ENCODE data around the gene DCXR. TPM values are rescaled to one million over a fixed set of nuclear protein-coding genes. Genes with fewer than 3 reads are reported as not detected.

DCXR gene
- total RNA-seq, 1 donor from 2014 or later: 49.9 TPM

DNA sequence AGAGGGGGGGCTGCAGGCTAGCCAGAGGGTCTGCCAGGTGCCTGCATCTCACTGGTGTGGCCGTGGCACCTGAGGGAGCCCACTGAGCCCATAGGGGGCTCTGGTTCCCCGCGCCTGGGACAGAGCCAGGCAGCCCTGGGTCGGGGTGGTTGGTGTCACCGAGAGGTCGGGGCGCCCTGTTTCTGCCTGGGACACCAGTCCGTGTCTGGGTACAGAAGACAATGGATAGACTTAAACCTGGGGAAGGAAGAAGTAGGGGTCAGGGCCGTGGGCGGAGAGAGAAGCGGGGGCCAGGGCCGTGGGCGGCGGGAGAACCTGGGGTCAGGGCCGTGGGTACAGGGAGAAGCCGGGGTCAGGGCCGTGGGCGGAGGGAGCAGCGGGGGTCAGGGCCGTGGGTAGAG is 11.1 kb upstream of the DCXR start:
- no peaks in the 10 kb centered on the region for H3K36me3 ChIP-seq (ENCODE audit: insufficient read depth, low read length)
- H3K9me3 Mint-ChIP-seq (ENCODE audit: unreplicated experiment): no peaks in the 10 kb centered on the region
- no peak overlapping the region for H3K4me3 Mint-ChIP-seq (ENCODE audit: unreplicated experiment)
- peaks cover 28% of the 10 kb centered on the region for H3K79me2 ChIP-seq (ENCODE audit: insufficient read depth, low read length)
- no peak for FAIRE-seq
- no peak for TF ChIP-seq EZH2 (IDR thresholded peaks at IDR 0.05; ENCODE audit: insufficient read depth, low read length)
- TF ChIP-seq, protein P1, sequence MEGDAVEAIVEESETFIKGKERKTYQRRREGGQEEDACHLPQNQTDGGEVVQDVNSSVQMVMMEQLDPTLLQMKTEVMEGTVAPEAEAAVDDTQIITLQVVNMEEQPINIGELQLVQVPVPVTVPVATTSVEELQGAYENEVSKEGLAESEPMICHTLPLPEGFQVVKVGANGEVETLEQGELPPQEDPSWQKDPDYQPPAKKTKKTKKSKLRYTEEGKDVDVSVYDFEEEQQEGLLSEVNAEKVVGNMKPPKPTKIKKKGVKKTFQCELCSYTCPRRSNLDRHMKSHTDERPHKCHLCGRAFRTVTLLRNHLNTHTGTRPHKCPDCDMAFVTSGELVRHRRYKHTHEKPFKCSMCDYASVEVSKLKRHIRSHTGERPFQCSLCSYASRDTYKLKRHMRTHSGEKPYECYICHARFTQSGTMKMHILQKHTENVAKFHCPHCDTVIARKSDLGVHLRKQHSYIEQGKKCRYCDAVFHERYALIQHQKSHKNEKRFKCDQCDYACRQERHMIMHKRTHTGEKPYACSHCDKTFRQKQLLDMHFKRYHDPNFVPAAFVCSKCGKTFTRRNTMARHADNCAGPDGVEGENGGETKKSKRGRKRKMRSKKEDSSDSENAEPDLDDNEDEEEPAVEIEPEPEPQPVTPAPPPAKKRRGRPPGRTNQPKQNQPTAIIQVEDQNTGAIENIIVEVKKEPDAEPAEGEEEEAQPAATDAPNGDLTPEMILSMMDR (IDR thresholded peaks at IDR 0.05; ENCODE audit: insufficient read depth, low read depth, low read length): no peak
- peaks cover 10% of the 10 kb centered on the region for H4K20me1 ChIP-seq (ENCODE audit: insufficient read depth, low read length)
- H3K4me1 ChIP-seq (ENCODE audit: insufficient read depth, low read length): peaks cover 17% of the 10 kb centered on the region
- H3K4me3 ChIP-seq (ENCODE audit: insufficient read depth, low read depth, low read length): no peak overlapping the region
- no peaks in the 10 kb centered on the region for H3K9me3 ChIP-seq (ENCODE audit: insufficient read depth, low read depth, low read length)
- no peak for DNase-seq (ENCODE audit: low read depth)
- H3K27me3 Mint-ChIP-seq (ENCODE audit: low read depth, unreplicated experiment): no peaks in the 10 kb centered on the region
- H3K4me2 ChIP-seq (ENCODE audit: low read length): no peak overlapping the region
- H3K27ac ChIP-seq (ENCODE audit: low read depth, low read length): no peak overlapping the region
- H3K9ac ChIP-seq (ENCODE audit: low read length): no peak overlapping the region
- H3K4me1 Mint-ChIP-seq (ENCODE audit: low read depth, unreplicated experiment): peaks cover 5% of the 10 kb centered on the region
- no peak overlapping the region for H2AFZ ChIP-seq (ENCODE audit: low read depth, low read length)
- no peaks in the 10 kb centered on the region for H3K27me3 ChIP-seq (ENCODE audit: insufficient read depth, low read length)
- peaks cover 10% of the 10 kb centered on the region for H3K36me3 Mint-ChIP-seq (ENCODE audit: low read depth, unreplicated experiment)
- H3K27ac Mint-ChIP-seq (ENCODE audit: unreplicated experiment): no peak overlapping the region

DNA sequence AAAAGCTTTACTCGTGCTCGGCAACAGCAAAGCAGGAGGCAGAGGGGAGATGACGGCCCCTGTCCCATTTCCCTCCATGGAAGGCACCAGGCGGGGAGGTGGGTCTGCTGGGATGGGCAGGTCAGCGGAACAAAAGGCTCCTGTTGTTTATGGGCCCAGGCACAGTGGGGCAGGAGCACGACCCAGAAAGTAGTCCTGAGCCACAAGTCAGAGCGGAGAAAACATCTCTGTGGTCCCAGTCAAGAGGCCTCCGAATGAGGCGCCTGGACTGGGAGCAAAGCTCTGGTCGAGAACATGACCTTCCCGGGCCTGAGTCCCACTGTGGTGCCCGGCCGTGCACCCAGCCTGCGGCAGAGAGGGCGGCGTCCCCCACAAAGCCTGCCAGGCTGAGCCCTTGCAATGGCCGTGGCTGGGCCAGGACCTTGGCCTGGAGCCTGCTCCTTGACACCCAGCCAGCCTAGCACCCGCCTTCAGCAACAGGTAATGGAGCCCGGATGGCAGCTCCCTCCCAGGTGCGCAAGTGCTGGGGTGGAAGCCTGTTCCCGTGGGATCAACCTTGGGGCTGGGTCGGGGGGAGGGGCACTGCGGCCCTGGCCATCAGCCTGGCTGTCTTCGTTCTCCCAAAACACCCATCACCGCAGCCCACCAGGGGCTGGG is 10.5 kb upstream of the DCXR start:
- H3K36me3 Mint-ChIP-seq (ENCODE audit: low read depth, unreplicated experiment): peaks cover 10% of the 10 kb centered on the region

More for the DNA sequence above, 10.5 kb upstream of the DCXR start:
- FAIRE-seq (no peak), DNase-seq (ENCODE audit: low read depth) (no peak)
- Histone ChIP-seq H4K20me1 (ENCODE audit: insufficient read depth, low read length) (peaks cover 6% of the 10 kb centered on the region), H3K79me2 (ENCODE audit: insufficient read depth, low read length) (peaks cover 23% of the 10 kb centered on the region), H2AFZ (ENCODE audit: low read depth, low read length) (no peak overlapping the region), H3K27ac (ENCODE audit: low read depth, low read length) (no peak overlapping the region), H3K27me3 (ENCODE audit: insufficient read depth, low read length) (no peaks in the 10 kb centered on the region), H3K9me3 (ENCODE audit: insufficient read depth, low read depth, low read length) (no peaks in the 10 kb centered on the region), H3K4me3 (ENCODE audit: insufficient read depth, low read depth, low read length) (no peak overlapping the region), H3K36me3 (ENCODE audit: insufficient read depth, low read length) (no peaks in the 10 kb centered on the region), H3K4me2 (ENCODE audit: low read length) (no peak overlapping the region), H3K4me1 (ENCODE audit: insufficient read depth, low read length) (peaks cover 15% of the 10 kb centered on the region), H3K9ac (ENCODE audit: low read length) (no peak overlapping the region)
- no peak for TF ChIP-seq EZH2 (IDR thresholded peaks at IDR 0.05; ENCODE audit: insufficient read depth, low read length)
- TF ChIP-seq, protein P1 (IDR thresholded peaks at IDR 0.05; ENCODE audit: insufficient read depth, low read depth, low read length): no peak
- no peaks in the 10 kb centered on the region for H3K27me3 Mint-ChIP-seq (ENCODE audit: low read depth, unreplicated experiment)
- no peak overlapping the region for H3K27ac Mint-ChIP-seq (ENCODE audit: unreplicated experiment)
- H3K4me3 Mint-ChIP-seq (ENCODE audit: unreplicated experiment): no peak overlapping the region
- peaks cover 5% of the 10 kb centered on the region for H3K4me1 Mint-ChIP-seq (ENCODE audit: low read depth, unreplicated experiment)
- H3K9me3 Mint-ChIP-seq (ENCODE audit: unreplicated experiment): no peaks in the 10 kb centered on the region

All from astrocyte (in vitro differentiated cells and primary cell).